Measurements from ENCODE around the gene PPRC1. TPM values are rescaled to one million over a fixed set of nuclear protein-coding genes. Genes with fewer than 3 reads are reported as not detected.

Gene PPRC1
- polyA plus RNA-seq, 4 donors: 27.7 to 43.0 (median 36.3) TPM

DNA sequence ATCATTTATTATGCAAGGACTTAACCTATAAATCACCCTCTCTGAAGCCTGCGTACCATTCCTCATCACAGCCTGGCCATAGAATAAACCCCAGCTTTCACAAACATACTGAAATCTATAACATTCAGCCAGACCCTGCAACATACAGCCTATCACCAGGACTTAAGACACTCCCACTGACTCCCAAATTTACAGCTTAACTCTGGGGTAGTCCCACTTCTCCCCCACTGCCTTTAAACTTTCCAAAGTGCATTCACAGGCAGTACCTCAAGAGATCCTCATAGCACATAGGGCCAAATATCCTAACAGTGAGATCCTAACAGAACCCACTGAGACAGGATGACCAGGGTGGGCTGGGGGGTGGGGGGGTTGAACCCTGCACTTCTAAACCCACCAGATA, 16.2 kb upstream of the PPRC1 start:
- no peak for DNase-seq (ENCODE audit: low read depth in 4 of 4, low spot score in 3 of 4)

DNA sequence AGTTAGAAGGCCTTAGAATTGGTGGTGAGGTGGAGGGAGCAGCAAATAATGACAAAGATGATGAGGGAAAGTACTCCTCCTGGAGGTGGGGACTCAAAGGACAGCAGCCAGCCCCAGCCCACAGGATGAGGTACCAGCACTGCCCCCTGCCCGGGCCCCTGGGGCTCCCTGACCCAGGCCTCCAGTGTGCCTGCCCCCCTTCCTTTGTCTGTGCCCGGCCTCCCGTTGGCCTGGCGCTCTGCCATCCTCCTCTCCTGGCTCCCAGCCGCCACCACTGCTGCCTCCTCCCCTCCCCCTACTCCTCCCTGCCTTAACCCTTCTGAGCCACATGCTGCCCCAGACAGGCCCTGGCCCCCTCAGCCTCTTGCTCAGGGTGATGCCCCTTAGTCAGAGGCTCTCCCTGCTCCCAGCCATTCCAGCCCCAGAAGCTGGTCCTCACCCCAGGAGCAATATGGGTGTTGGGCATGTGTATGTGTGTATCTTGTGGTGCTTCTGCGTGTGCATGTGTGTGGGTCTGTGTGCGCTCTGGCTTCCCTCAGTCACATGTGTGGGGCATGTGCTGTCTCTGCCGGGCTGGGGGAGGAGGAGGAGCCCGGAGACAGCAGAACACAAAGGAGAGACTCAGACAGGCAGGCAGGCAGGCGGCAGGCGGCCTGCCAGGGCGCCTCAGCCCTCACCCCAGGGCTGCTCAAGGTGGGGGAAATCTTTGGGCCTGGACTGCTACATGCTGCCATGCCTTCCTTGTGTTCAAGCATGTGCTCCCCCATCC, 15.3 kb upstream of the PPRC1 start:
- peak in 2 of 4 donors; percentile 69 to 72 for DNase-seq (ENCODE audit: low read depth in 4 of 4, low spot score in 3 of 4)

DNA sequence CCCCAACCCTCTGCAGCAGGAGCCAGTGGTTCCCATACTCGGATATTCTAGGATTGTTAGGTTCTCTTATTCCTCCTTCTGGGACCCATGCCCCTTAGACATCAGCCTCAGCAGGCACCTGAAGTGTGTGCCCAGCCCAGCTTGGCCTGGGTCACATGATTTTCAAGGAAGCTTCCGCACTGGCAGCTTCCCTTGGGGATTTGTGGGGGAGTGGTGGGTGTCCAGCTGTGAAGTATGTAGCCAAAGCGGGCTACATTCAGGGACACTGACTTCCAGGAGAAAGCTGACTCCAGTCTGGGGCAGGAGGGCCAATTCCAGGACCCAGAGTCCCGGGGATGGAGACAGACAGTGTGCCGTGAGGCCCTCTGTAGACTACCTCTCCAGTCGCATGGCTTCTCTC, 14.0 kb upstream of the PPRC1 start:
- peak in 1 of 4 donors; percentile 59 for DNase-seq (ENCODE audit: low read depth in 4 of 4, low spot score in 3 of 4)

DNA sequence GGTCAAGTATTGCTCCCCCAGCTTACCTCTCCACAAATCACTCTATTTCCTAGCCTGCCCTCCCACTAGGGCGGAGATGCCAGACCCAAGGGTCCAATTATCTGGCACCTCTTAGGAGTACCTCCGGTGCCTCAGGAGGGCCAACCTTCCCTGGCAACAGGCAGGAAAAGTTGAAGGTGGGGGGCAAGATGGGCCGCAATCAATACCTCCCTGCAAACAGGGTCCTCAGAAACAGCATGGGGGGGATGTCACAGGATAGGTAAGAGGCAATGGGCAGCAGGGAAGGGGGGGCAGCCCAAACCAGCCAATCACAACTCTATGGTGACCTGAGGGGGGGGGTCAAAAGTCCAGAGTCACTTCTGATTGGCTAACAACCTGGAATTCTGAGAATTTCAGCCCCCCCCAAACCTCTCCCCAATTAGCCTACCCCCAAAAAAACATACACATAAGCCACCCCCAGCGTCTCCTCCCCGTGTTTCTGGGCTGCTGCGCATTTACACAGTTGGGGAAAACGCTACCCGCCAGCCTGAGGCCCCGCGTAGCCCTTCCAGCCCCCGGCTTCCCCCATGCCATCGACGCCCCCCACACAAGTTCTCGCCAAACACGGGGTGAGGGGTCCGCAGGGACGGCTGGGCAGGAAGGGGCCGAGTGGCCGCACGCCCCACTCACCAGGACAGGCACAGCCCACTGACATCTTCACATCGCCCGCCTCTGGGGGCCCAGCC, 13.3 kb upstream of the PPRC1 start:
- DNase-seq (ENCODE audit: low read depth in 4 of 4, low spot score in 3 of 4): no peak

DNA sequence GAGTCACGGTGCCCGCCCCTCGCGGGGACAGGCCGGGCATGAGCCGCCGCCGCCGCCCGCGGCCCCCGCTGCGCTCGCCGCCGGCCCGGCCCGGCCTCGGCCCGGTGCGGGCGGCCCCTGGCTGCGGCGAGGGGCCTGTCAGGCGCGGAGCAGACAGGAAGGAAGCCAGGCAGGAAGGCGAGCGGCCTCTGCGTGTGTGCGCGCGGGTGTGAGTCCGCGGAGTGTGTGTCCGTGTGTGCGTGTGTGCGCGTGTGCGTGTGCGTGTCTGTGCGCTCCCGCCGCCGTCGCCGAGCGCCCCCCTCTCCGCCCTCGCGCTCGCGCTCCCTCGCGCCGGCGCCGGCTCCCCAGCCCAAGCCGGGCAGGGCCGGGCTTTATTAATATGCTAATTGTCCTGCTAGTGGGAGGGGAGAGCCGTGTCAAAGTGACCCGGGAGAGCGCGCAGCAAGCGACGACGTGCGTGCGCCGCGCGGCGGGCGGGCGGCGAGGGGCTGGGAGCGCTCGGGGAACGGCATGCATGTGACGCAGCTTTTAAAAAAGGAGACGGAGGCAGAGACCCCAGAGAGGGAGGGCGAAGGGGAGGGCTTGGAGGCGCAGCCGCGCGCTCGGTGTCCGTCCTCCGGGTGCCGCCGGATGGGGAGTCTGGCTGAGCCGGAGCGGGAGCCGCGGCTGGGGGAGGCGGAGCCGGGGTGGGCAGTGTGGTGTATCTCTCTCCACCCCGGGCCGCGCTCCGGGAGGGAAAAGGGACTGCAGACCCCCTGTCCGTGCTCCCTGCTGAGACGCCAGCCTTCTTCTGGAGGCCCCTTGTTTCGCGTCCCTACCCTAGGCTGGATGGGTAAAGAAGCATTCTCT, 12.5 kb upstream of the PPRC1 start, which contains the start of gene LDB1:
LDB1 (minus strand) TSS at position 227 of the 849 bp plus-strand sequence. CDS start 258 bp downstream, outside the sequence.
- DNase-seq (ENCODE audit: low read depth in 4 of 4, low spot score in 3 of 4): peak; percentile 78 to 83 (median 80)

DNA sequence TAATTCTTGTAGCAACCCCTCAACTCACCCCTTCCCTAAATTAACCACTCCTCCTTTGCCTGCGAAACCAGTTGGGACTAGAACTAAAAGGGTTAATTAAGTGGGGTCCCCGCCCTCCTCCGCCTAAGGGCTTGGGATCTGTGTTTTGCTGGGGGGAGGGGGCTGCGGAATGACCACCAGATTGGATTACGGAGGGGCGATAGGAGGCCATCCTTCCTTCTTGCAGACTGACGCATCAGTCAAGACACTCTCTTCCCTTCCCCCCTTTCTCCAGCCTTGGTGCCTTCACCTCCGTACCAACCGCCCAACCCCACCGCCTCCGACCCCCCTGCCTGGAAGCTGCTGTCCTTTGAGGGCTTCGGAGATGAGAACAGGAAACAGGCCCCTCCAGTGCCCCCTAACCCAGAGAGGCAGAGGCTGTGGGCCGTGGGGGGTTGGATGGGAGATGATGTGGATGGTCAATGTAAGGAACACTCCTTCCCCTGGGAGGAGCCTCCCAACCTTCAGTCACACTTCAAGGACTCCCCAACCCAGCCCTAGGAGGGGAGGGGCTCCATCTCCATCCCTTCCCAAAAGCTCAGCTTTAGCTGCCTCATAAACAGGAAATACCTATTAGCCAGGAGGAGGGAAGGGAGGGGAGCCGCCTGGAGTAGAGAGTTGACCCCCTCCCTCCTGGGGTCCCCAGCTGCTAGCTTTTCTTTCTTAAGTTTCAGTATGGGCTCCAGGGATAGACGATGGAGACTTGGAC, 11.7 kb upstream of the PPRC1 start:
- peak; percentile 82 to 92 (median 86) for DNase-seq (ENCODE audit: low read depth in 4 of 4, low spot score in 3 of 4)

DNA sequence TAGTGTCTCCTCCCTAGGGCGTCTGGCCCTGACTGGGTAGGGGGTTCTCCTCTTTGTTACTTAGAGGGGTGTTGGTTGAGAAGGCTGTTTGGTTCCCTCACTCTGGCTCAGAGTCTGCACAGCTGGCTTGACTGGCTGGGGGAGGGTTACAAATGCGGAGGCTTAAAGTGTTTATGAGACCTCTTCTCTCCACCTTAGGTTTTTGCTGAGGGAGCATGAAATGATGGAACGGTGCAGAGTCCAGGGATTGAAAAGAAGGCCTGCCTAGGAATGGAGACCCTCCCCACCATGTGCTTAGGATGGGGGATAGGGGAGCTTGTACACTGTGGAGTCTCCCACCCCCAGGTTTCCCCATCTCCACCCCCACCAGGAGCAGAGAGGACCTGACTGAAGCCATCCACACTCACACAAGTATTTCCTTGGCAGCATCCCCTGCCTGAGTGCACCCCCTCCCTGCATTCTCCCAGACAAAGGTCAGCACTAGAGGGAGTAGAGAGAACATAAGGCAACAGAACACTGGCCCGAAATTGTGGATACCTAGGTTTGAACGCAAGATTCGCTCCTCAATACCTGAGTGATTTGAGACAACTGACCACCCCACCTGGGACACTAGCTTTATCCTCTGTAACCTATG, 11.0 kb upstream of the PPRC1 start:
- DNase-seq (ENCODE audit: low read depth in 4 of 4, low spot score in 3 of 4): no peak

DNA sequence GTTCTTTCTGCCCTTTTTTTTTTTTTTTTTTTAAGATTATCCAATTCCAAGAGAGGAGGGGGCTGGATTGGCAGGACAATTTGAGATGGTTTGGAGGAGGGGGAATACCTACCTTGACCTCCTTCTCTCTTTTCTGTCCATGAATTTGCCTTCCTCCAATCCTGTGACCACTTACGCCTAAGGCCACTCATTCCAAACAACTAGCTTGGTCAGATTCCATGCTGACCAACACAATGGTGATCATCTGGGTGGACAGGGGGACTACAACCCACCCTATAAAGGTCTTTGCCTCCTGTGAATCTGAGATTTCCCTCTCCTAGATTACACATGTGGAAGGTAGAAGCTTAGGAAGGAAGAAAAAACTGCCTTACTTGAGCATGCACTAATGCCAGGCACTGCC, 10.4 kb upstream of the PPRC1 start:
- no peak for DNase-seq (ENCODE audit: low read depth in 4 of 4, low spot score in 3 of 4)

DNA sequence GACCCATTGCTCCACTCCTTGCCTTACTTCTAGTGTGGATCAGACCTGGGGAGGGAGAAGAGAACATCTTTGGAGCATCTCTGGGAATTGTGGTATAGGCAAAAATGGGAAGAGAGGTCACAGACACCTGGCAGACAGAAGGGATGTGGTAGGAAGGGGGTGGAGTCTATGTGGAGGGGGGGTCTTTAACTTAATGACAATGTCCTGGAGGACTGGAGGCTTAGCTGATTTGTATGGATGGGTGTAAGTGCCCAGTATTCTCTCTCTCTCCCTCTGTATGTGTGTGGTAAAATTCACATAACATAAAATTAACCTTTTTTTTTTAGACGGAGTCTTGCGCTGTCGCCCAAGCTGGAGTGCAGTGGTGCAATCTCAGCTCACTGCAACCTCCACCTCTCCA, 9.6 kb upstream of the PPRC1 start:
- DNase-seq (ENCODE audit: low read depth in 4 of 4, low spot score in 3 of 4): no peak

DNA sequence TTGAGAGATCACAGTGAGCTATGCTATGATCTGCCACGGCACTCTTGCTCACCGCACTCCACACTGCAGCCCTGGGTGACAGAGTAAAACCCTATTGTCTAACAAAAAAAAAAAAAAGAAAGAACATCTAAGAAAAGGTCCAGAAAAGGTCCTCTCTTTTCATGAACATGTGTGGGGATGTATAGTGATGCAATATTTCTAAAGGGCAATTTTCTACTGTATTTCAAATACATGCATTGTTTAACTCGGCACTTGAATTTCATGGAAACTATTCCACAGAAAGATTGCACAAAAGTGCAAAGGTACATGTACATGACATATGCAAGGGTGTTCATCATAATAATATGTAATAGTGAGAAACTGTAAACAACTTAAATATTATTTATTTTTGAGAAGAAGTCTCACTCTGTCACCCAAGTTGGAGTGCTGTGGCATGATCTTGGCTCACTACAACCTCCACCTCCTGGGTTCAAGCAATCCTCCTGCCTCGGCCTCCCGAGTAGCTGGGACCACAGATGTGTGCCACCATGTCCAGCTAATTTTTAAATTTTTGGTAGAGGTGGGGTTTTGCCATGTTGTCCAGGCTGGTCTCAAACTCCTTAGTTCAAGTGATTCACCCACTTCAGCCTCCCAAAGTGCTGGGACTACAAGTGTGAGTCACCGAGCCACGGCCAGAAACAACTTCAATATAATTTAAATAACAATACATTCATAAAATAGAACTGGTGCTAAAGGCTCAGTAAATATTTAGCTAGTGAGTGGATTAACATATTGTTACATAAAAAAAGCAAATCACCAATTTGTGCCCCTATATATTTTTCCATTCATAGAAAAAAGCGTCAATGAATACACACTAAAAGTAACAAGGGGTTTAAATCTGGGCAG, 1.3 kb upstream of the PPRC1 start:
- DNase-seq (ENCODE audit: low read depth in 4 of 4, low spot score in 3 of 4): no peak

DNA sequence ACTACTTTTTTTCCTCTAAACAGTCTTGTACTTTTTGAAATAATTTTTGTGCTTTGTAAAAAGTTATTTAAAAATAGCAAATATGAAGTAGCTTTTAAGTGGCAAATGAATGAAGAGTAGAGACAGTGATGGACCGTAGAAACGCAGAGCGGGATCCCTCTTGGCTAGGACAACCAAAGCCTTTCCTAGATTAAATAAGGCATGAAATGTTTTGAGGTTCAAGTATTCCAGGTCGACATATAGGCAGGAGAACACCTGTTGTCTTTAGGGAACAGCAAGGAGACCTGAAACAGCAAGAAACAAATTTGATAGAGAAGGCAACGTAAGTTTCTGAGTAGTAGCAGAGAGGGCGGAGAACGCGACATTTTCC, 662 bp upstream of the PPRC1 start:
- DNase-seq (ENCODE audit: low read depth in 4 of 4, low spot score in 3 of 4): no peak

DNA sequence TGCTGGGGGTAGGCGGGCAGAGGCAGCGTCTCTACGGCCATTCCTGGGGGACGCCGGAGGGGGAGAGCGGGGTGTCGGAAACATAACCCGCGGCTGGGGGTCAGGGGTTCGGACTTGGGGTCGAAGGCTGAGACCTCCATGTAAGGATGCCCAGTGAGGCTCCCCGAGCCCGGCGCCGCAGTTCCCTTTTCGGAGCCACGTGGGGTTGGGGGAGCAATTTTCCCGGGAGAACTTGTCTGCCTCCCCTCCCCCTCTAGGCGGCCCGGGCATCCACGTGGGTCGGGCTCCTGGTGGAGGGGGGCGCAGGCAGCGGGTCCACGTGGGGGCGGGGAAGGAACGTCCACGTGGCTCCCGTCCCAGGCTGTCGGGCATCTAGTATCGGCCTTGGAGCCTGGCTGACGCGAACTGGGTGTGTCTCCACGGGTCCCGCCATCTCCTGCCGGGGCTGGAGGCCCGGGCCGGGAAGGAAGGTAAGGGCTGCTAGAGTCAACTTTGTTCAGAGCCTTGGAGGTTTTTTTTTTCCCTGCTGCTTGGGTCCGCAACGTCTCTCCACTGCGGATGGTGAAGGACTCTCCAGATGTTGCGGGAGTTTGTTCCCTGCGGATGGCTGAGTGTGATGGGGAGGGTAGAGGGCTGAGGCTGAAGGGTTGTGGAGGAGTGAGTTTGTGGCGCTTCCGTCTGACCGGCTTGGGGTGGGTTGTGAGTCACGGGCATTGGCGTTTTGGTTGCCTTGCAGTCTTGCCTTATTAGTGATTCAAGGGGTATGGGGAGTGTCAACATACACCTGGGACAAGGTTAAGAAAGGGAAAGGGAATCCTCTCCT, 744 bp downstream of the PPRC1 start:
- no peak for DNase-seq (ENCODE audit: low read depth in 4 of 4, low spot score in 3 of 4)

DNA sequence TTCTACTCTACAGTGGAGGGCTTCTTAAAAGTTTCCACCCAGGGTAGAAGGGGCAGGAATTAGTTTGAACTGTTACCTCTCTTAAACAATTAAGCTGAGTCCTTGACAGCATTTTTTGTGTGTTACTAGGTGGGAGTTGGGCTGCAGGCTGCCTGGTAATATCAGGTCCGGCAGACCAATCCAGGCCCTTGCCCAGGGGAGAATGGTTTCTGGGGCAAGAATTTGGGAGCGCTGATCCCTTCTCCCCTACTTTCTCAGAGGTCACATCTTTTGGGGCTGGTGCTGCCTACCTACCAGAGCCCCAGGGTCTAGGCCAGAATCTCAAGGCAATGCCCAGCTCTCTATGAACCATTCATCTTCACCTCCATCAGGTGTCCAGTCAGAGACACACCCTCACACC, 1.6 kb downstream of the PPRC1 start:
- DNase-seq (ENCODE audit: low read depth in 4 of 4, low spot score in 3 of 4): no peak

DNA sequence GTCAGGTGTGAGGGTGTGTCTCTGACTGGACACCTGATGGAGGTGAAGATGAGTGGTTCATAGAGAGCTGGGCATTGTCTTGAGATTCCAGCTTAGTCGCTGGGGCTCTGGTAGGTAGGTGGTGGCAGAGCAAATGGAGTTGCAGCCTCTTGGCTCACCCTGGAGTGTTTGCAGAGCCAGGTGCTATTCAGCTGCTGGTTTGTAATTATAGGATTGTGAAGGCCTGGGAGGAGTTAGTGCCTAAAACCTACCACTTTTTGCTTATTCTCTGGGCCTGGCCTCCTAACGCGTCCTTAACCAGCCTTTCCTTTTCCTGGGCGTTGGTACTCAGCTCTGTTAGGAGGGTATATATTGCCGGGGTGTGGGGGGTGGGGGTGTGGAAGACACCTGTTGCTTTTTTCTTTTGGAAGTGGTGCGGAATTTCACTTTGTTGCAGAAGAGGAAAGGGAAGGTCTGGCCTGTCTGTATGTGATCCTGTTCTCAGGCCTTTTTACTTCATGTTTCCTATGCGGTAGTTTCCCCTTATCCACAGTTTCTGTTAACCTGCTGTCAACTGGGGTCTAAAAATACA, 3.2 kb downstream of the PPRC1 start:
- DNase-seq (ENCODE audit: low read depth in 4 of 4, low spot score in 3 of 4): no peak

DNA sequence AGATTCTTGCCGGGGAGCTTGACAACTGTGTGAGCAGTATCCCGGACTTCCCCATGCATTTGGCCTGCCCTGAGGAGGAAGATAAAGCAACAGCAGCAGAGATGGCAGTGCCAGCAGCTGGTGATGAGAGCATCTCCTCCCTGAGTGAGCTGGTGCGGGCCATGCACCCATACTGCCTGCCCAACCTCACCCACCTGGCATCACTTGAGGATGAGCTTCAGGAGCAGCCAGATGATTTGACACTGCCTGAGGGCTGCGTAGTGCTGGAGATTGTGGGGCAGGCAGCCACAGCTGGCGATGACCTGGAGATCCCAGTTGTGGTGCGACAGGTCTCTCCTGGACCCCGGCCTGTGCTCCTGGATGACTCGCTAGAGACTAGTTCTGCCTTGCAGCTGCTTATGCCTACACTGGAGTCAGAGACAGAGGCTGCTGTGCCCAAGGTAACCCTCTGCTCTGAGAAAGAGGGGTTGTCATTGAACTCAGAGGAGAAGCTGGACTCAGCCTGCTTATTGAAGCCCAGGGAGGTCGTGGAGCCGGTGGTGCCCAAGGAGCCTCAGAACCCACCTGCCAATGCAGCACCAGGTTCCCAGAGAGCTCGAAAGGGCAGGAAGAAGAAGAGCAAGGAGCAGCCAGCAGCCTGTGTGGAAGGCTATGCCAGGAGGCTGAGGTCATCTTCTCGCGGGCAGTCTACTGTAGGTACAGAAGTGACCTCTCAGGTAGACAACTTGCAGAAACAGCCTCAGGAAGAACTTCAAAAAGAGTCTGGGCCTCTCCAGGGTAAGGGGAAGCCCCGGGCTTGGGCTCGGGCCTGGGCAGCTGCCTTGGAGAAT, 6.7 kb downstream of the PPRC1 start:
- no peak for DNase-seq (ENCODE audit: low read depth in 4 of 4, low spot score in 3 of 4)

DNA sequence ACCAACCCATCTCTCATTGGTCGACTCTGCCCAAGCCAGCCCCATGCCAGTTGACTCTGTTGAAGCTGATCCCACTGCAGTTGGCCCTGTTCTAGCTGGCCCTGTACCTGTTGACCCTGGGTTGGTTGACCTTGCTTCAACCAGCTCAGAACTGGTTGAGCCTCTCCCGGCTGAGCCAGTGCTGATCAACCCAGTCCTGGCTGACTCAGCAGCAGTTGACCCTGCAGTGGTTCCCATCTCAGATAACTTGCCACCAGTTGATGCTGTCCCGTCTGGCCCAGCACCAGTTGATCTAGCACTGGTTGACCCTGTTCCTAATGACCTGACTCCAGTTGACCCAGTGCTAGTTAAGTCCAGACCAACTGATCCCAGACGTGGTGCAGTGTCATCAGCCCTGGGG, 7.4 kb downstream of the PPRC1 start:
- DNase-seq (ENCODE audit: low read depth in 4 of 4, low spot score in 3 of 4): no peak

Measured in left renal pelvis (tissue), 4 donors.